ENCODE results near the gene LBP.

LBP gene

GRCh38 chr20:38350879-38351775, 4.8 kb downstream of the LBP start:
- TF ChIP-seq GATA3 (IDR thresholded peaks at IDR 0.05; ENCODE audit: low read depth, low read length): no peak

- TF ChIP-seq GATA3 (IDR thresholded peaks at IDR 0.05; ENCODE audit: low read depth, low read length) (no peak), GATA2 (IDR thresholded peaks at IDR 0.05; ENCODE audit: low read depth, low read length) (no peak)
These were observed 7.0 kb downstream of the LBP start for GRCh38 chr20:38353316-38353715.

GRCh38 chr20:38354227-38354626, 7.9 kb downstream of the LBP start:
- no peak for TF ChIP-seq GATA2 (IDR thresholded peaks at IDR 0.05; ENCODE audit: low read depth, low read length)
- no peak for TF ChIP-seq GATA3 (IDR thresholded peaks at IDR 0.05; ENCODE audit: low read depth, low read length)

GRCh38 chr20:38355161-38356012, 9.1 kb downstream of the LBP start:
- no peak for TF ChIP-seq GATA2 (IDR thresholded peaks at IDR 0.05; ENCODE audit: low read depth, low read length)
- TF ChIP-seq GATA3 (IDR thresholded peaks at IDR 0.05; ENCODE audit: low read depth, low read length): no peak

GRCh38 chr20:38357653-38358207, 11.4 kb downstream of the LBP start:
- TF ChIP-seq GATA2 (IDR thresholded peaks at IDR 0.05; ENCODE audit: low read depth, low read length): no peak

GRCh38 chr20:38358556-38358955, 12.3 kb downstream of the LBP start:
- TF ChIP-seq GATA3 (IDR thresholded peaks at IDR 0.05; ENCODE audit: low read depth, low read length): no peak
- TF ChIP-seq GATA2 (IDR thresholded peaks at IDR 0.05; ENCODE audit: low read depth, low read length): no peak

- TF ChIP-seq GATA3 (IDR thresholded peaks at IDR 0.05; ENCODE audit: low read depth, low read length) (no peak), GATA2 (IDR thresholded peaks at IDR 0.05; ENCODE audit: low read depth, low read length) (no peak)
These were observed 16.9 kb downstream of the LBP start for GRCh38 chr20:38363004-38363747.

GRCh38 chr20:38369389-38369788, 23.1 kb downstream of the LBP start:
- TF ChIP-seq GATA3 (IDR thresholded peaks at IDR 0.05; ENCODE audit: low read depth, low read length): no peak
- TF ChIP-seq GATA2 (IDR thresholded peaks at IDR 0.05; ENCODE audit: low read depth, low read length): no peak

GRCh38 chr20:38372806-38373205, 26.5 kb downstream of the LBP start:
- TF ChIP-seq GATA3 (IDR thresholded peaks at IDR 0.05; ENCODE audit: low read depth, low read length) (no peak), GATA2 (IDR thresholded peaks at IDR 0.05; ENCODE audit: low read depth, low read length) (no peak)

GRCh38 chr20:38373231-38373867, 27.1 kb downstream of the LBP start:
- no peak for TF ChIP-seq GATA3 (IDR thresholded peaks at IDR 0.05; ENCODE audit: low read depth, low read length)
- TF ChIP-seq GATA2 (IDR thresholded peaks at IDR 0.05; ENCODE audit: low read depth, low read length): no peak

GRCh38 chr20:38373898-38374297, 27.6 kb downstream of the LBP start:
- TF ChIP-seq GATA3 (IDR thresholded peaks at IDR 0.05; ENCODE audit: low read depth, low read length) (no peak), GATA2 (IDR thresholded peaks at IDR 0.05; ENCODE audit: low read depth, low read length) (no peak)

- TF ChIP-seq GATA3 (IDR thresholded peaks at IDR 0.05; ENCODE audit: low read depth, low read length) (no peak), GATA2 (IDR thresholded peaks at IDR 0.05; ENCODE audit: low read depth, low read length) (no peak)
These were observed 30.9 kb downstream of the LBP start for GRCh38 chr20:38377039-38377685.

- TF ChIP-seq GATA2 (IDR thresholded peaks at IDR 0.05; ENCODE audit: low read depth, low read length) (no peak), GATA3 (IDR thresholded peaks at IDR 0.05; ENCODE audit: low read depth, low read length) (no peak)
These were observed 36.9 kb downstream of the LBP start for GRCh38 chr20:38383147-38383546.
